Measurements from ENCODE around the gene CNTROB.

CNTROB gene

GRCh38 chr17:7903154-7904103 lies 28.6 kb upstream of the CNTROB start:
- DNase-seq = no peak

- no peak for DNase-seq
These were observed 22.9 kb upstream of the CNTROB start for GRCh38 chr17:7909089-7909488.

- DNase-seq = no peak
These were observed 21.7 kb upstream of the CNTROB start for GRCh38 chr17:7910281-7910680.

GRCh38 chr17:7910711-7911110 lies 21.3 kb upstream of the CNTROB start:
- no peak for DNase-seq

GRCh38 chr17:7911116-7911515 lies 20.9 kb upstream of the CNTROB start:
- DNase-seq = no peak

- DNase-seq = peak; percentile 38 to 83
These were observed 19.0 kb upstream of the CNTROB start for GRCh38 chr17:7912927-7913524.

- DNase-seq = no peak
These were observed 16.8 kb upstream of the CNTROB start for GRCh38 chr17:7915179-7915610.

GRCh38 chr17:7915611-7916384 lies 16.2 kb upstream of the CNTROB start, which contains the start of gene RNF227:
TSS of gene RNF227 (minus strand) at chr17:7916289. CDS start at chr17:7916195, 94 bp downstream.
- peak; percentile 73 to 90 for DNase-seq

- no peak for DNase-seq
These were observed 15.7 kb upstream of the CNTROB start for GRCh38 chr17:7916385-7916682.

GRCh38 chr17:7916808-7917207 lies 15.2 kb upstream of the CNTROB start:
- DNase-seq = no peak

GRCh38 chr17:7922269-7922844 lies 9.6 kb upstream of the CNTROB start:
- no peak for DNase-seq

GRCh38 chr17:7922845-7923628 lies 9.0 kb upstream of the CNTROB start:
- peak in 1 of 2 experiments; percentile 54 for DNase-seq

- no peak for DNase-seq
These were observed 4.4 kb upstream of the CNTROB start for GRCh38 chr17:7927596-7927995.

GRCh38 chr17:7929158-7930023 lies 2.6 kb upstream of the CNTROB start, which contains the start of gene KCNAB3:
TSS of gene KCNAB3 (minus strand) at chr17:7929856. CDS start at chr17:7929435, 421 bp downstream.
- no peak for DNase-seq

- no peak for DNase-seq
These were observed 970 bp upstream of the CNTROB start for GRCh38 chr17:7930841-7931631.

- peak in 1 of 2 experiments; percentile 41 for DNase-seq
These were observed 481 bp downstream of the CNTROB start for GRCh38 chr17:7932483-7932891.

- DNase-seq = peak in 1 of 2 experiments; percentile 39
These were observed 943 bp downstream of the CNTROB start for GRCh38 chr17:7932949-7933348.

- DNase-seq = no peak
These were observed 3.9 kb downstream of the CNTROB start for GRCh38 chr17:7935859-7936258.

- no peak for DNase-seq
These were observed 8.0 kb downstream of the CNTROB start for GRCh38 chr17:7940034-7940433.

- DNase-seq = no peak
These were observed 8.7 kb downstream of the CNTROB start for GRCh38 chr17:7940743-7941142.

Data from SW 1271 (cell line).